Stimulated activated CD4-positive, alpha-beta T cell treated with anti-CD3 and anti-CD28 coated beads, Interleukin-12 subunit alpha, Interleukin-12 subunit beta, amount 100 ng/mL, for 24 hours (primary cell): ENCODE data around the gene ABCC9.
"Not testable (repeated sequence)": the region's sequence is repeated elsewhere in the genome, so short reads cannot be mapped to it uniquely, and the experiment has no call there.

Experiments used
- DNase-seq, 2 experiments: peaks; one replicate each; pipeline ENCODE4 v3.0.0-alpha.2; 2020; ENCODE audit warnings: low read depth in 2 of 2

Gene ABCC9

DNA sequence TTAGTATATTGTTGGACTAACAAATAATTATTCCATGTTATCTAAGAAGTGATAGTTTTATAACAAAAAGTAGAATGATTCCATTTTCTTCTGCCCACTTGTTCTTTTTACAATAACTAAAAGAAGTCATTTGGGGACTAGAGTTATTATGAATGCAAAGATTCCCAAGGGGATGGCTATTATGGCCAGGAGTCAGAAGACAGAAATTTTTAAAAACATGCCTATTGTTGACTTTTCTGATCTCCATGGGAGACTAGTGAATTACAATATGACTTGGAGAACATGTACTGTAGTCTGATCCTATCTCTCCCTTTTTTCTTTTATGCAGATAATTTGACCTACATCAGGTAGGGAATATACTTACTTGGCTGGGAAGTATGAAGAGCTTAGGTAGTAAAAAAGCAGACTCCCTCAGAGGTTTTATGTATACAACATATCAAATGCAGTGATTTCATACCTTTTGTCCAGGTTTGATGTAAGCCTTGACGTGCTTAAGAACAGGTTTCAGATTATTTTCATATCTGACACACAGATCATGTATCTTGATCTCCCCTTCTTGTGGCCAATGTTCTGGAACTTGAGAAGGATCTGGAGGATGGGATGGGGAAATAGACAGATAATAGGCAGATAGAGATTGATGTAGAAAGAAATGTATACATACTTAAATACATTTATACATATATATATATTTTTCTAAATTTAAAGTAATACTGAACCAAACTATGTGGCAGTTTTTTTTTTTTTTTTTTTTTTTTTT, 125.7 kb downstream of the ABCC9 start:
- DNase-seq = no peak

DNA sequence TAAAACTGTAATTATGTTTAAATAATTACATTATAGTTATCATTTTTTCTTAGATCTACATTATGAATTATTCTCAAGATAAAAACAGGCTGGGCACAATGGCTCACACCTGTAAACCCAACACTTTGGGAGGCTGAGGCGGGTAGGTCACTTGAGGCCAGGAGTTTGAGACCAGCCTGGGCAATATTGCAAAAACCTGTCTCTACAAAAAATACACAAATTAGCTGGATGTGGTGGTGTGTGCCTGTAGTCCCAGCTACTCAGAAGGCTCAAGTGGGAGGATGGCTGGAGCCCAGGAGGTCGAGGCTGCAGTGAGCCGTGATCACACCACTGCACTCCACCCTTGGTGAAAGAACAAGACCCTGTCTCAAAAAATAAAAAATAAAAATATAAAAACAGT, 126.4 kb downstream of the ABCC9 start:
- no peak for DNase-seq

DNA sequence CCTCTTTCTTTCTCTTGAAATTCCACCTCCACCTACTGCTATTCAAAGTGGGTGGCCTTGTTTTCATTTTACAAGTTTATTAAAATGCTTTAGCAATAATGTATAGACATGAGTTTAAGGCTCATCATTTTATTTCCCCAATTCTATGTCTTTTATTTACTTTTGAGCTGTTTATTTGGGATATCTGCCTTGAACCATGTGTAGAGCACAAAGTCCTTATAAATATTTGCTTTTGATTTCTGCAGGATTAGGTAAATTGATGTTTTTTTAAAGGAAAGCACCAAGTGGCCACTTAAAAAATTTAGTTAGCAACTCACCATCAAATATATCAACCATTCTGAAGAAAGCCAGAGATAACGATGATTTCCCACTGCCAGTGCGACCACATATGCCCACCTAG, 126.9 kb downstream of the ABCC9 start:
- DNase-seq = no peak

DNA sequence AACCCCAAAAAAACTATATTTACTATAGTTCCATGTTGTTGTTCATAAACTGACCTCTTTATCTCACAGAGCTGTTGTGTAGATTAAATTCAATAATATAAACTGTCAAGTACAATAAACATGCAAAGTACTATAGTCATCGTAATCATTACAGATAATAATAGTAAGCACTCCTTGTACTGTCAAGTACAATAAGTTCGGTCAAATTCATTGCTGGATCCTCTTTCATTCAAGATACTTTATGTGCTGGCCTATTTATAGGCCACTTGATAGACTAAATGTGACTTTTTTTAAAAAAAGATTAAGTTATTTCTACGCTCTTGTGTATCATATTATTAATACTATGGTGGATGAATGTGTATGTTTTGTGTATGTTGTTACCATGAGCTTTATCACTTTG, 127.5 kb downstream of the ABCC9 start:
- no peak for DNase-seq

DNA sequence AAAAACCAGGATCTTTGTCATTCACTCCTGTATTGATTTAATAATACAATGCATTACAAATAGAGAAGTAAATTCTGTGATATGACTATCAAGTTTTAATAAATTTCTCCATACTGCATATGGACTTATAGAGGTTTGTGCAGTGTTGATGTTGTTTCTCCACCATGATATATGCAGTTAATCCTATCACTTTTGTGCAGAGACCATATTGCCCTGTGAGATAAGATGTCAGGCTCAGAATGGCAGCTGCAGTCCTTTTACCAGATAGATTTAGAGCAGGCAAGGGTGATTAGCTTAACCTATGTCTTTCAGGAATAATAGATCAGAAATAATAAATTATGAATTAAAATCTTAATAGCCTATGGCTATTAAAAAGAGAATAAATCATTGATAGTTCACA, 128.1 kb downstream of the ABCC9 start:
- no peak for DNase-seq

DNA sequence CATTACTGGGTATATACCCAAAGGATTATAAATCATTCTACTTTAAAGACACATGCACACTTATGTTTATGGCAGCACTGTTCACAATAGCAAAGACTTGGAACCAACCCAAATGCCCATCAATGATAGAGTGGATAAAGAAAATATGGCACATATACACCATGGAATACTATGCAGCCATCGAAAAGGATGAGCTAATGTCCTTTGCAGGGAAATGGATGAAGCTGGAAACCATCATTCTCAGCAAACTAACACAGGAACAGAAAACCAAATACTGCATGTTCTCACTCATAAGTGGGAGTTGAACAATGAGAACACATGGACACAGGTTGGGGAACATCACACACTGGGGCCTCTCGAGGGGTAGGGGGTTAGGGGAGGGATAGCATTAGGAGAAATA, 128.9 kb downstream of the ABCC9 start:
- not testable (repeated sequence) for DNase-seq

DNA sequence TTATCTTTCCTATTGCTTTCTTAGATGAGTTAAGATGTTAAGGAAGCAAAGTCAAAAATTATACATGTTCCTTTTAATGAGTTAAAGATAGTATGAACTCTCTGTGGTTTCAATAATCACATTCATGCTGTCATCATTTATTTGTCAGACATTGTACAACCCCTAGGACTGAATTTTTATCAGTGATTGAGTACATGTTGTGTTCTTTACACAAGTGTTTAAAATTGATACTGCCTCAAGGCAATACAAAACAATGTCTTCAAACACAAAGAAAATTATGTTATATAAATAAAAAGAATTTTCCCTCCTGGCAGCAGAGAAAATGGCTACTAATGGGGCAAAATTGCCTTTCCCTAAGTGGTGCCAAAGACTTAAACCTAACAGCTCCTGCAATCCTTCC, 132.1 kb downstream of the ABCC9 start:
- no peak for DNase-seq

DNA sequence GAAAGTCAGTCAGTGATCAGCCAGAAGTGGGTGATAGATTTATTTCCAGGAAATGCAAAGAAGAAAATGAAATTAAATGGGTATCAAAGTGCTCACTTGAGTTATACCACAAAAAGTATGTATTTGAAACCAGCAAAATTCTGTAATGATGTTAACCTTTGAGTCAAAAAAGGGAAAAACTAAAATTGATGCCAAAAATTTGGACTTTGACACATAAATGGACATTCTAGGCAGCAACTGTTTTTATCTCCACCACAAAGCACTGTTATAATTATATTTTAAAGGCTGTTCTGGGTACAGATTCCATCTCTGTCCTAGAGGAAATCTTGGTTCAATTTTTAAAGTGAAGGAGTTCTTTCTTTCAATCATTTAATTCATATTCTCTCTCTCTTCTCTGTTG, 135.0 kb downstream of the ABCC9 start:
- DNase-seq = no peak

DNA sequence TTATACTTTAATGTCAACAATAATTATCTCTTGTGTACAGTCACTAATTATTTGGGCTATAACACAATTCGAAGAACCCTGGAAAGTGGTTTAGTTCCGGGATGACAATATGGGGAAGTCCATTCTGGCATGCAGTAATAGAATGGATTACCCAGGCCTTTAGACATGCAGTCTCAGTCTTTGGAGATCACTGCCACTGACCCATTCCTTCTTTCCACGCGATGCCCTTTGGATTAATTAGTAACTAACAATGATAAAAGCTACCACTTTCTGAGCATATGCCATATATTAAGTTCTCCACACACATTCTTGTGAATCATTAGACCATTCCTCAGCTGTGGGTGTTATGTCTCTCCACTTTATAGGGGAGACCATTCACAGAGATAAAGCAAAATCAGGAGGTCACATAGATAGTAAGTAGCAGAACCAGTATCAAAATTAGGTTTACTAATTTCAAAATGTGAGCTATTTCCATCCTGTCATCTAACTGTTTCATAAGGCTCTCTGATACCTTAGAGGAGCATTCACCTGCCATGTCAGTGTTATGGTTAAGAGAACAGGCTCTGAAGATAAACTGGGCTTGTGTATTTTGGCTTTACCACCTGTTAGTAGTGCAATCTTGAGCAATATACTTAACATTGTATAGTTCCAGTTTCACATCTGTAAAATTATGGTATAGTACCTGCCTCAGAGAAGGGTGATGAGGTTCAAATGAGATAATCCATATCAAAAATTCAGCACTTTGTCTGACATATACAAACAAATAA, 139.5 kb downstream of the ABCC9 start:
- no peak for DNase-seq

DNA sequence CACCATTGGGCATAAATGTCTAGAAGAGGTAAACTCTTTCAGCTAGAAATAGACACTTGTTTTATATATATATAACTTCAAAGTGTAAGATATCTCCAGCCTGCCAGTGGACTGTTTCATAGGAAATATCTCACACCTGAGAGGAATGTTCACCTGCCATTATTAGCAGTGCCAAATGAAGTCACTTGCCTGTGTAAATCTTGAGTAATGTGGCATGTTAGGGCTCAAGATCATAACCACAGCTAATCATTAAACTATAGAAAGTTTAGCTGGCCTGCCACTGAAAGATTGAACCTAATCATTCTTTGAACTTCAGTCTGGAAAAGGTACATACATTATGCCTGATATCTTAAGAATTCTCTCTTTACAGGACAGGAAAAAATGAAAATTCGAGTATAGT, 141.2 kb downstream of the ABCC9 start:
- no peak for DNase-seq

DNA sequence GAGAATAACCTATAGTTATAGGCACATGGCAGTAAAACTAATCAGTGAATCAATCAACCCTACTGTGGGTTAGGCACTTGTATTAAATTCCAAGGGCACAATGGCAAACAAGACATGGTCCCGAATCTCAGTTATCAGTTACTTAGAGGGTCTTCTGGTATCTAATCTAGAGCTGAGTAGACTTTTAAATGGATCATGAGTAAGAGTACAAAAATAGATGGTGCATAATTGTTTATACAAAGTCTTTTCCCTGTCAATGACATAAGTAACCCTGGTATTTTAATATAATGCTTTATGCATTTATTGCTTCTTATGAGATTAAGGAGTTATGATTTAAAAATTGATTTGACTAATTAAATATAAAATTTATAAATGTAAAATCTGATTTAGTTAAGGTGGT, 143.7 kb downstream of the ABCC9 start:
- DNase-seq = no peak

DNA sequence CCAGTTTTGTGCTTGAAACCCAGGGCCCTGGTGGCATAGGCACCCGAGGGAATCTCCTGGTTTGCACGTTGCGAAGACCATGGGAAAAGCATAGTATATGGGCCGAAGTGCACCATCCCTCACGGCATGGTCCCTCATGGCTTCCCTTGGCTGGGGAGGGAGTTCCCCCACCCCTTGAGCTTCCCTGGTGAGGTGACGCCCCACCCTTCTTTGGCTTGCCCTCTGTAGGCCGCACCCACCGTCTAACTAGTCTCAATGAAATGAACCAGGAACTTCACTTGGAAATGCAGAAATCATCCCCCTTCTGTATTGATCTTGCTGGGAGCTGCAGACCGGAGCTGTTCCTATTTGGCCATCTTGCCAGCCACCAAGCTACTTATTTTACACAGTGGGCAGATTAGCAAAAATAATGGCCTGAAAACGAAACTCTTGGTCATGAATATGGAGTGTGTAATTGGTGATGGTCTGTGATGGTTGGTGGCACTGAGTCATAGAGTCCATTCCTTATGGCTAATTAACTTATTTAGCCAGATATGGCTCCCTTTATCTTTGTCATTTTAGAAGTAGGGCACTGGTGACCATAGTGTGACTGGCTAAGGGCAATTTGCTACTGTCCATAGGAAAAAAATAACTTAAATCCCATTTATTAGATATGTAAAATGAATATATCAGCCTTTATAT, 145.4 kb downstream of the ABCC9 start:
- DNase-seq = no peak

DNA sequence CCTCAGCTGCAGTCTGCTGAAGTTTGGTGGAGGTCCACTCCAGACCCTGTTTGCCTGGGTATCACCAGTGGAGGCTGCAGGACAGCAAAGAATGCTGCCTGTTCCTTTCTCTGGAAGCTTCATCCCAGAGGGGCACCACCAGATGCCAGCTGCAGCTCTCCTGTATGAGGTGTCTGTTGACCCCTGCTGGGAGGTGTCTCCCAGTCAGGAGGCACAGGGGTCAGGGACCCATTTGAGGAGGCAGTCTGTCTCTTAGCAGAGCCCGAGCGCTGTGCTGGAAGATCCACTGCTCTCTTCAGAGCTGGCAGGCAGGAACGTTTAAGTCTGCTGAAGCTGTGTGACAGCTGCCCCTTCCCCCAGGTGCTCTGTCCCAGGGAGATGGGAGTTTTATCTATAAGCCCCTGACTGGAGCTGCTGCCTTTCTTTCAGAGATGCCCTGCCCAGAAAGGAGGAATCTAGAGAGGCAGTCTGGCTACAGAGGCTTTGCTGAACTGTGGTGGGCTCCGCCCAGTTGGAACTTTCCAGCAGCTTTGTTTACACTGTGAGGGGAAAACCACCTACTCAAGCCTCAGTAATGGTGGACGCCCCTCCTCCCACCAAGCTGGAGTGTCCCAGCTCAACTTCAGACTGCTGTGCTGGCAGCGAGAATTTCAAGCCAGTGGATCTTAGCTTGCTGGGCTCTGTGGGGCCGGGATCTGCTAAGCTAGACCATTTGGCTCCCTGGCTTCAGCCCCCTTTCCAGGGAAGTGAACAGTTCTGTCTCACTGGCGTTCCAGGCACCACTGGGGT, 146.2 kb downstream of the ABCC9 start:
- DNase-seq = not testable (repeated sequence)

DNA sequence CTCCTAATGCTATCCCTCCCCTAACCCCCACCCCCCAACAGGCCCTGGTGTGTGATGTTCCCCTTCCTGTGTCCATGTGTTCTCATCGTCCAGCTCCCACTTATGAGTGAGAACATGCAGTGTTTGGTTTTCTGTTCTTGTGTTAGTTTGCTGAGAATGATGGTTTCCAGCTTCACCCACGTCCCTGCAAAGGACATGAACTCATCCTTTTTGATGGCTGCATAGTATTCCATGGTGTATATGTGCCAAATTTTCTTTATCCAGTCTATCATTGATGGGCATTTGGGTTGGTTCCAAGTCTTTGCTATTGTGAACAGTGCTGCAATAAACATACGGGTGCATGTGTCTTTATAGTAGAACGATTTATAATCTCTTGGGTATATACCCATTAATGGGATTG, 151.5 kb downstream of the ABCC9 start:
- DNase-seq = not testable (repeated sequence)

DNA sequence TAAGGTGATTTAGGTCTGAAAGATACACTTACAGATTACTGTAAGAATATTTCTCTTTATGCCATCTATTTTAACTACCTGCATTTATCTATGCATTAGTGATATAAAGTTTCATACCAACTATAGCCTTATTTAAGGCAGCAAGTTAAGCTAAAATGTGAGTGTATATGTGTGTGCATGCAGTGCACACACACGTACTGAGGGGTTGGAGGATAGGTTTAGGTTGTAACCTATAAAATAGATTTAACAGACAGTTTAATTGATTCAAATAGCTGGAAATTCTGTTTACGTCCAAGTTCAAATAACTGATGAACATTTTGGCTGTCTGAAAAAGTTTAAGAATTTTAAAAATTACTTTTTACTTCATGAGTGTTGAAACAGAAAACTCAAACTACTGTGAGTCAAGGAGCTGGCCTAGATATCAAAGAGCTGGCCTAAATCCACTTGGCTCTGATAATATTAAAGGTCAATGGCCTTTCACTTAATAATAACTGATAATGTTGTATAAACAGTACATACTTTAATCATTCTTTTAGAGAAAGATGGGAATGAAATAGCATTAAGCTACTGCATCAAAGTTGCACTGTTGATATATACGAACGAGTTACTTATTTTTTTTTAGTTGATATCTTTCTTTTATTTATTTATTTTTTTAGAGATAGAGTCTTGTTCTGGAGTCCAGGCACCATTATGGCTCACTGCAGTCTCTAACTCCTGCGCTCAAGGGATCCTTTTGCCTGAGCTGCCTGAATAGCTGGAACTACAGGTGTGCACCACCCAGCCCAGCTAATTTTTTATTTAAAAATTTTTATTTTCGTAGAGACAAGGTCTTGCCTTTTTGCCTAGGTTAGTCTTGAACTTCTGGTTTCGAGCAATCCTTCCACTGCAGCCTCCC, 152.9 kb downstream of the ABCC9 start:
- DNase-seq = no peak

DNA sequence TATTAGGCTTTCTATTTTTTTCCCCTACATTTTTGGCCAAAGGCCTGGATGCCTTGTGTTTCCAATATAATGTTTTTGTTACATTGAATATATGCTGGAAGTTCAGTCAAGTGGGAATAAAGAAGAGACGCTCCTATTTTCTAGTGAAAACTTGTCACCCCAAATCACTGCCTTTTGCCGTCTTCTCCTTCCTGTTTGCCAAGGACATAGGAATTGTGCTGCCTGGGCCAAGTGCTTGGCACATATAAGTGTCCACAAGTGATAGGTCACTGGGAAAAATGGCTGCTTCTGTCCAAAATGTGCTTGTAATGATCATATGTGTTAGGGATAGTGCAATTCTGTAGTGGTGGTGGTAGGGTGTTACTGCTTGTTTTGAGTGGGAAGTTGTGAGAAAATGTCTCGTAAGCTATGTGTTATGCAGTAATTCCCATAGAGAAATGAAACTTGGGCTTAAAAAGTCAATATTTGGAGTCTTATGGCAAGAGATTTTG, 155.1 kb downstream of the ABCC9 start:
- DNase-seq = no peak

DNA sequence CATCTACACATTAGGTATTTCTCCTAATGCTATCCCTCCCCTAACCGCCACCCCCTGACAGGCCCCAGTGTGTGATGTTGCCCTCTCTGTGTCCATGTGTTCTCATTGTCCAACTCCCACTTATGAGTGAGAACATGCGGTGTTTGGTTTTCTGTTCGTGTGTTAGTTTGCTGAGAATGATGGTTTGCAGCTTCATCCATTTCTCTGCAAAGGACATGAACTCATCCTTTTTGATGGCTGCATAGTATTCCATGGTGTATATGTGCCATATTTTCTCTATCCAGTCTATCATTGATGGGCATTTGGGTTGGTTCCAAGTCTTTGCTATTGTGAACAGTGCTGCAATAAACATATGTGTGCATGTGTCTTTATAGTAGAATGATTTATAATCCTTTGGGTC, 158.5 kb downstream of the ABCC9 start:
- DNase-seq = not testable (repeated sequence)

DNA sequence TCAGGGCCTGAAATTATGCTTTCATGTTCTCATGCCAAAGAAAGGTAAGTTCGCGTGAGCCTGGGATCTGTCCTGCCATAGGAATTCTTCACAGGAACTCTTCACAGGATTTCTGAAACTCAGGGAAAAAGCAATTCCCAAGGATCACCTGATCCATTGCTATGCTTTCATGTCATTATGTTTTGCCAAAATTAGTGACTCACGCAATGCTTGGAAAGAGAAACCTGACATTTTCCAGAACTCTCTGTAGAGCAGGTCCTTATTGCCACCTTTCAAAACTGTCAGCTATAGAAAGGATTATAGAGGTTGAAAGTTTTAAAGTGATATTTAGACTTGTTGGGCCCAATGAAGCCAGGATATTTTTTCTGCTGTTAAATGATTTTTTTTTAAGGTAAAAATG, 160.4 kb downstream of the ABCC9 start:
- DNase-seq = no peak

DNA sequence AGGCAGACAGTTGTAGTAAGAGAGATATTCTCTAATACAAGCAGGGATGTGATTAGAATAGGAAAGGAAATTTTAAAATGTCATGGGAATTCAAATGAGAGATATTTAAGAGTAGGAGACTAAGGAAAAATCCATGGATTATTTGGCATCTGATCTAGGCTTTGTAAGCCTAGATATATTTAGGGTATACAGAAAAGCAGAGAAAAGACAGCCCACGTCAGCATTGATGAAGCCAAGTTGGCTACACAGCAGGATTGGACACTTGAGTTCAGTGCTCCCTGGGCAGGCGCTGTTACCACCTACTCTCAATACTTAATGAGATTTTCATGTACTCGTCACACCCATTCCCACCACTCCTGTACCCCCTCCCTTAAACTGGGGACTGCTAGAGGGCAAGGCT, 165.1 kb downstream of the ABCC9 start:
- DNase-seq = no peak

DNA sequence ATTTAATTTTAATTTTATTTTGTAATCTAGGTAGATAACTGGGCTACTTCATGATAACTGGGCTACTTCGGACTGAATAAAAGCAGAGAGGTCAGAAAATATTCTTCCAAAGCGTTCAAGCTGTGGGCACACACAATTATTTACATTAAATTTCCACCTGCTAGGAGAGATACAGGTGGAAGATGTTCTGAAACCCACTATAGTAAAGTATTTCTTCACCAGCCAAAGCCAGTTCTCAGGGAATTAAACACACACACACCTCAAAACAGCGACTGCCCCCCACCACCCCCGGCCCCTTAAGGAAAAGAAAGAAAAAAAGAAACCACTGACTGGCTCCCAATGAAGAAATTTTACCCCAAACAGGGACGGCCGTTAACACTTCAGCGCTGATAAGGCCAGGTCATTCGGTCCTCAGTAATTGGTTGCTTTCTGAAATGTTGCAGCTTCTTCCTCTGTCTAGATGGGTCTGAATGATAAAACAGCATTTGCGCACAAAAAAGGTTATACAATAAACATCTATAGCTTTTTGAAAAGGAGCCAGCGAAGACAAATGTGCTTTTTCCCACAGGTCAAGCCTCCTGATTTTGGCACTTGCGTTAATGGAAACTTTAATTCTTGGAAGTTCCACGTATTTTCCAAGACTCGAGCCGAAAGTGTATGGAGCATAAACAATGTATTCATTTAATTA, 165.9 kb downstream of the ABCC9 start:
- DNase-seq = no peak
